ENCODE measurements around the gene GMEB1. TPM values are rescaled to one million over a fixed set of nuclear protein-coding genes. Genes with fewer than 3 reads are reported as not detected.
"Not testable (repeated sequence)": the region's sequence is repeated elsewhere in the genome, so short reads cannot be mapped to it uniquely, and the experiment has no call there.

GMEB1 gene
- 12.7 TPM for total RNA-seq

DNA sequence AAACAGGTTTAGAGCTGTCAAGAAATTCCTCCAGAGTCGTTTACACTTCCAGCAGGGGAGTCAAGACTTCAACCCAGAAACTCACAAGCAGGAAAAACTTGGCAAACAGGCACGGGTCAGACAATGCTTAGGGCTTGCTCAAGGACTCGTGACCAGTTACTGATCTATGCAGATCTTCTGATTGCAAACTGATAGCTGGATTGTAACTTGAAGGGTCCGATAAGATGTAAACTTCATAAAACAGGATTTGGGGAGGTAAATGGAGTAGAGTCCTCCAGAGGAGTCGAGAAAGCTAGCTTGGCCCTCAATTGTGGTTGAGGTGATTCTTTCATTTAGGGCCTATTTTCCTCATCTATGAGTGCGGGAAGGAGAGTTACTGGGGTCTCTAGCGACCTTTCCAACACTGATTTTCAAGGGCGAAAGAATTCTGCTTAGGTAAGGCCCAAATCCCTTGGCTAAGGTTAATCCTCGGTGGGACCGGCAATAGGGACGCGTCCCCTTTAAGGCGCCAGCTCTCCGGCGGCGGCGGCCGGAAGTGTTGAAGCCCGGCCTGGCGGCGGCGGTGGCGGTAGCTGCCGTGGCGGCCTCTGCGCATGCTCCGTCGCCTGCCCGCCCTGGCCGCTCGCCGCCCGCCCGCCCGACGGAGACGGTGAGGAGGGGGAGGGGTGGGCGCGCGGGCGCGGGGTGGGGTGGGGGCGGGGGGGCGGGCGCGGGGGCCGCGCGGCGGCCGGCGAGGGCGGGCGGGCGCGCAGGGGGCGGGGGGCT lies at the start of gene GMEB1:
TSS of gene GMEB1 (plus strand) at position 594 of the 765 bp plus-strand sequence. CDS start 14,829 bp downstream, outside the sequence.
- peak; percentile 66 to 90 (median 80) for DNase-seq (ENCODE audit: low read depth in 2 of 3, low spot score in 2 of 3)

DNA sequence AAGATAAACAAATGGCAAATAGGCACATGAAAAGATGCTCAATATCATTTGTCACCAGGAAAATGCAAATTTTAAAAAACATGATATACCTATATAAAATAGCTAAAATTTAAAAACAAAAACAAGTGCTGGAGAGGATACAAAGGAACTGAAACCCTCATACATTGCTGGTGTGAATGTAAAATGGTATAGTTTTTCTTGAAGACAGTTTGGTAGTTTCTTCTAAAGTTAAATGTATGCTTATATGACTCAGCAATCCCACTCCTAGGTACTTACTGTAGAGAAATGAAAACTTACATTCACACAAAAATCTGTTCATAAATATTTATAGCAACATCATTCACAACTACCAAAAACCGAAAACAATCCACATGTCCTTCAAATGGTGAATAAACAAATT lies 36.9 kb upstream of the GMEB1 start:
- DNase-seq (ENCODE audit: low read depth in 2 of 3, low spot score in 2 of 3), result no peak

- DNase-seq (ENCODE audit: low read depth in 2 of 3, low spot score in 2 of 3), result no peak
Measured at GRCh38 chr1:28632560-28632959, 36.0 kb upstream of the GMEB1 start.

GRCh38 chr1:28640766-28641165 lies 27.8 kb upstream of the GMEB1 start:
- peak in 2 of 3 donors; percentile 48 to 68 for DNase-seq (ENCODE audit: low read depth in 2 of 3, low spot score in 2 of 3)

GRCh38 chr1:28642056-28642846 lies 26.3 kb upstream of the GMEB1 start:
- DNase-seq (ENCODE audit: low read depth in 2 of 3, low spot score in 2 of 3), result no peak

GRCh38 chr1:28642847-28643635 lies 25.5 kb upstream of the GMEB1 start, which contains the start of gene TAF12:
Gene TAF12, minus strand, starts transcription at chr1:28643067. Its CDS starts 20,986 bp downstream, at chr1:28622081.
- DNase-seq (ENCODE audit: low read depth in 2 of 3, low spot score in 2 of 3), result peak; percentile 94 to 97 (median 94)

- DNase-seq (ENCODE audit: low read depth in 2 of 3, low spot score in 2 of 3), result no peak
Measured at GRCh38 chr1:28644494-28644893, 24.1 kb upstream of the GMEB1 start.

DNA sequence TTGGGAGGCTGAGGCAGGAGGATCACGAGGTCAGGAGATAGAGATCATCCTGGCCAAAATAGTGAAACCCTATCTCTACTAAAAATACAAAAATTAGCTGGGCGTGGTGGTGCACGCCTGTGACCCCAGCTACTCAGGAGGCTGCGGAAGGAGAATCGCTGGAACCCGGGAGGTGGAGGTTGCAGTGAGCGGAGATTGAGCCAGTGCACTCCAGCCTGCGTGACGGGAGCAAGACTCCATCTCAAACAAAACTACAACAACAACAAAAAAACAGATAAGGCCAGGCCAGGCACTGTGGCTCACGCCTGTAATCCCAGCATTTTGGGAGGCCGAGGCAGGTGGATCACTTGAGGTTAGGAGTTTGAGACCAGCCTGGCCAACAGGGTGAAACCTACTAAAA lies 23.2 kb upstream of the GMEB1 start:
- DNase-seq (ENCODE audit: low read depth in 2 of 3, low spot score in 2 of 3), result not testable (repeated sequence)

DNA sequence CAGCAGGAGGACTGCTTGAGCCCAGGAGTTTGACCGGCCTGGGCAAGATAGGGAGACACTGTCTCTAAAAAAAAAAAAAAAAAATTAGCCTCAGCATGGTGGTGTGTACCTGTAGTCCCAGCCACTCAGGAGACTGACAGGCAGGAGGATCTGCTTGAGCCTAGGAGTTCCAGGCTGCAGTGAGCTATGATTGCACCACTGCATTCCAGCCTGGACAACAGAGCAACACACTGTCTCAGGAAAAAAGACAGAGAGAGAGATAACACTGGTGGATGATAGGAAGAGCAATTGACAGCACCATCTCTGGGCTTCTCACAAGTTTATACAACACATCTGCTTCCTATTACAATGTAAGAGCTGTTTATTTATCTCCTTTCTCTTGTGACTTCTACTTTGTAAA lies 22.5 kb upstream of the GMEB1 start:
- no peak for DNase-seq (ENCODE audit: low read depth in 2 of 3, low spot score in 2 of 3)

DNA sequence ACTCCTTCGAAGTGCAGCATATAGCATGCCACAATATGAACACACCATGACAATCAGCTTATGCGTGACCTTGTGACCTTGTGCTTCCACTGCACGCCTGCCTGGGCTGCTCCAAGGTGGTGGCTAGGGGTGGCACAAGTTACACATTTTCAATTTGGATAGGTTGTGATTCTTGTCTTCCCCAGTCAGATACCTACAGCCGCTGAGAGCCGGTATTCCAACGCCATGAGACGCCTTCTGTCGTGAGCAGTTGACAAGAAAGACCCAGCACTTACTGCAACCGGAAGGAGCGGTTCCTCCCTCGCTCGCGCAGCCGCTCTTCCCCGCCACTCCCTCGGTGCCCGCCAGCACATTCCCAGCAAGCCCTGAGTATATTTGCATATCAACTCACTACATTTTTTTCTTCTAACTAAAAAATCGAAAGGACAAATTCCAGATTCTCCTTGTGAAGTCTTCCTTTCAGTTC lies 20.5 kb upstream of the GMEB1 start:
- DNase-seq (ENCODE audit: low read depth in 2 of 3, low spot score in 2 of 3), result peak; percentile 90 to 95 (median 93)

DNA sequence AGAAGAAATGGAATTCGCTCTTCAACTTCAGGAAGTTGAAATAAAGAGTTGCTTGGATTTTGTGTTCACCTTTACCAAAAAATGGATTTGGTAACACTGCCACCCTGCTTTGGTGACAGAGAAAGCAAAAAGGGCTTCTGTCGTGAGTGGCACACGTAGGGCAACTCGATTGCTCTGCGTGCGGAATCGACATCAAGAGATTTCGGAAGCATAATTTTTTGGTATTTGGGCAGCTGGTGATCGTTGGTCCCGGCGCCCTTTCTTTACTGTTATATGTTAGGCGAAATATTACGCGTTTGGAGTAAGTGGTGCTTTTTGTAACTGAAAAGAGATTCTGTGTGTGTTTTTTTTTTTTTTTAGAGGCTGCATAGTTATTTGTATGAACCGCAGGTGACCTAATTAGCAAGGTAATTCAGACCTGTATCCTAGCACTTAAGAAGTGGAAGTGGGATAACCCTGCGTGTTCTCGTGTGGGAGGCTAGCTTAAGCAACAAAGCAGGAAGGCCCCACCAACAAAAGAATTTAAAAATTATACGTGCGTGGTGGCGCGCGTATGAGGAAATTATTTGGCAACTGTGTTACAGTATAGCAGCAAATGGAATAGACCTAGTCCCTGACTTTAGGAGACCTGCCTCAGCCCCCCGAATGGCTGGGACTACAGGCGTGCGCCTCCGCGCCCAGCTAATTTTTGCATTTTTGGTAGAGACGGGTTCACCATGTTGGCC lies 19.9 kb upstream of the GMEB1 start, which contains the start of gene RNU11:
TSS of gene RNU11 (plus strand) at position 127 of the 725 bp plus-strand sequence.
- DNase-seq (ENCODE audit: low read depth in 2 of 3, low spot score in 2 of 3), result peak in 2 of 3 donors; percentile 95 to 98

DNA sequence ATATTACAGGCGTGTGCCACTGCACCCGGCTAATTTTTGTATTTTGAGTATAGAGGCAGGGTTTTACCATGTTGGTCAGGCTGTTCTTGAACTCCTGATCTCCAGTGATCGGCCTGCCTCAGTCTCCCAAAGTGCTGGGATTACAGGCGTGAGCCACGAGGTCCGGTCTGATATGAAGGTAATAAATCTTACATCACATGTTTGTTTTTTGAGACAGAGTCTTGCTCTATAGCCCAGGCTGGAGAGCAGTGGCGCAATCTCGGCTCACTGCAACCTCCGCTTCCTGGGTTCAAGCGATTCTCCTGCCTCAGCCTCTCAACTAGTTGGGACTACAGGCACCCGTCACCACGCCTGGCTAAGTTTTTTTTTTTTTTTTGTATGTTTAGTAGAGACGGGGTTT lies 15.5 kb upstream of the GMEB1 start:
- DNase-seq (ENCODE audit: low read depth in 2 of 3, low spot score in 2 of 3), result not testable (repeated sequence)

DNA sequence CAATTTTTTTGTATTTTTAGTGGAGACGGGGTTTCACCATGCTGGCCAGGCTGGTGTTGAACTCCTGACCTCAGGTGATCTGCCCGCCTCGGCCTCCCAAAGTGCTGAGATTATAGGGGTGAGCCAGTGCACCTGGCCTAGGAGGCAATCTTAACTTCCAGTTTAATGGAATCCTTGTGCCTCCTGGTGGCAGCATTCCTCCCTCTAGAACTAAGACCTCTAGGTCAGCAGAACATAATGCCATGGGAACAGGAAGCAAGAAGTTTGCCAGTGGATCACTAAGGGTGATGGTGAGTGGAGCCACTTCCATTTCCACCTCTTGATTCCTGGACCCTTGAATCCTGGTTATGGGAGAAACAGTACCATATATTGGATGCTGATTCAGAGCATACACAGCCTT lies 14.7 kb upstream of the GMEB1 start:
- DNase-seq (ENCODE audit: low read depth in 2 of 3, low spot score in 2 of 3), result peak in 2 of 3 donors; percentile 10 to 14

DNA sequence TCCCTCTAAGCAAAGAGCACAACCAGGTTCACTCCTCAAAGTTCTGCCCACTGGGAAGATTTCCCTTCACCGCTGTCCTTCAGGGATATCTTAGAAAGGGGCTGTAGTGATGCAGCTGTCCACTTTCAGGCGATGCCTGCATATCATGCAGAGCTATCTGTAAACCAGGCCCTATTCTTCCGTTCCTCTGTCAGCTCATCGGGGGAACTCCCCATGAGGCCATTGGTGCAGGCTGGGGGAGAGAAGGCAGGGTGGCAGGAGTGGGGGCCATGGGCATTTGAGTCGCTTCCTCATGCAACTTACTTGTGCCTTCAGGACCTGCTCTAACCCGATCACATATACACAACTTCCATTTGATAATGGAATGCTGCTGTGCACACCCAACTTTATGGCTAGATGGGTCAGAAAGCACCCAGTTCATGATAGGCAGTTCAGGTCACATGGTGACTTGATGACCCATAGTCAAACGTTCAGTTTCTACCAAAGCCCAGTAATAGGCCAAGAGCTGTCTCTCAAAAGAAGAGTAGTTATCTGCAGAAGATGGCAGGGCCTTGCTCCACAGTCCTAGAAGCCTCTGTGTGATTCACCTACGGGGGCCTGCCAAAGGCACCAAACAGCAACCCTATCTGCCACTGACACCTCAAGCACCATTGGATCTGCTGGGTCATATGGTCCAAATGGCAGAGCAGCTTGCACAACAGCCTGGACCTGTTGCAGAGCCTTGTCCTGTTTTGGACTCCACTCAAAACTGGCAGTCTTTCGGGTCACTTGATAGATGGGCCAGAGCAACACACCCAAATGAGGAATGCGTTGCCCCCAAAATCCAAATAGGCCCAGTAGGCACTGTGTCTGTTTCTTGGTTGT lies 12.9 kb upstream of the GMEB1 start:
- DNase-seq (ENCODE audit: low read depth in 2 of 3, low spot score in 2 of 3), result not testable (repeated sequence)

DNA sequence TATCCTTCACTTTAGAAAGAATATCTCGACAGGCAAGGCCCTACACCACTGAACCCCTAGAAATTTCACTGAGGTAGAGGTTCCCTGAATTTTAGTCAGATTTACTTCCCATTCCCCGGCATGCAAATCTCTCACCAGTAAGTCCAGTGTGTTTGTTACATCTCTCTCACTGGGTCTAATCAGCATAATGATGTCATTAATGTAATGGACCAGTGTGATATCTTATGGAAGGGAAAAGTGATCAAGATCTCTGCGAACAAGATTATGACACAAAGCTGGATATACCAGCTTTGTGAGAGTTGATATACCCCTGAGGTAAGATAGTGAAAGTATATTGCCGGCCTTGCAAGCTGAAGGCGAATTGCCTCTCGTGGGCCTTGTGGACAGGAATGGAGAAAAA lies 12.2 kb upstream of the GMEB1 start:
- DNase-seq (ENCODE audit: low read depth in 2 of 3, low spot score in 2 of 3), result no peak

- DNase-seq (ENCODE audit: low read depth in 2 of 3, low spot score in 2 of 3), result no peak
Measured at GRCh38 chr1:28663871-28664470, 4.6 kb upstream of the GMEB1 start.

DNA sequence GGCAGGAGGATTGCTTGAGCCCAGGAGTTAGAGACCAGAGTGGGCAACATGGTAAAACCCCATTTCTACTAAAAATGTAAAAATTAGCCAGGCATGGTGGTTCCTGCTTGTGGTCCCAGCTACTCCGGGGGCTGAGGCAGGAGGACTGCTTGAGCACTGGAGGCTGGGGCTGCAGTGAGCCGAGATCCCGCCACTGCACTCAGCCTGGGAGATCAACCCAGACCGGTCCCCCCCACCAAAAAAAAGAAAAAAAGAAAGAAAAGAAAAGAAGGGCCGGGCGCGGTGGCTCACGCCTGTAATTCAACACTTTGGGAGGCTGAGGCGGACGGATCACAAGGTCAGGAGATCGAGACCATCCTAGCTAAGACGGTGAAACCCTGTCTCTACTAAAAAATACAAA lies 1.8 kb upstream of the GMEB1 start:
- DNase-seq (ENCODE audit: low read depth in 2 of 3, low spot score in 2 of 3), result no peak

DNA sequence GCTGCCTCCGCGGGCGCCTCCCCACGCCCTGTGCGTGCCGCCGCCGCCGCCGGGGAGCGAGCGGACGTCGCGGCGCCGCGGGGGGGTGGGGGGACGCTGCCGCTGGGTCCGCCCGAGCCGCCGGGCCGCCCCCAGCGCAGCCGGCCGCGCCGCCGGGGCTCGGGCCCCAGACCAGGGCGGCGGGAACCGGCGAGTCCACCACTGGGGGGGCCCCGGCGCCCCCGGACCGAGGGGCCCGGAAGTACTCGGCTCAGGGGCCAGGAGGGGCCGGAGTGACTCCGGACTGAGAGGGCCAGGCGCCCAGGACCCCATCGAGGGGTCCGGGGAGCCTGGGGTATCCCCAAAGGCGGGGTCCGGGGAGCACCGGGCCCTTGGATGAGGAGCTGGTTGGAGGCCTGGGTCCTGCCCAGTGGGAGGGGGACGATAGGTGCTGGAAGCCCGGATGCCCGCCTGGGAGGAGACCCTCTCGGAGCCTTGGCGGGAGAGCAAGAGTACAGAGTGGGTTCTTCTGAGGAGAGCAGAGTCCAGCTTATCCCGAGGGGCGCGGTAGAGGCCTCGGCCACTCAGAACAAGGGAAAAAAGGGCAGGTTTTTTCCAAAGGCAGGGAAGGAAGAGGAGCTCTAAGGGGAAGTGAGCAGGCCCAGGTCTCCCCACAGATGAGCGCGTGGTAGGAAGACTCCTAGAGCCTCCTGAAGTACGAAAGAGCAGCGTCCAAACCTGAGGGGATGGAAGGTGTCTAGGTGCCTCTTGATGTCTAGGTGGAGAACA lies 556 bp downstream of the GMEB1 start:
- DNase-seq (ENCODE audit: low read depth in 2 of 3, low spot score in 2 of 3), result peak; percentile 29 to 48 (median 44)

All from hematopoietic multipotent progenitor cell (in vitro differentiated cells).